Measurements from ENCODE around the gene LRPAP1.
"Not testable (repeated sequence)": the region's sequence is repeated elsewhere in the genome, so short reads cannot be mapped to it uniquely, and the experiment has no call there.

GRCh38 chr4:3557676-3558513 is 25.7 kb upstream of the LRPAP1 start:
- not testable (repeated sequence) for TF ChIP-seq CTCF (IDR thresholded peaks at IDR 0.05; ENCODE audit: extremely low read depth in 1 of 2, insufficient read depth in 1 of 2, low read depth in 1 of 2, low read length in 2 of 2); EZH2 (IDR thresholded peaks at IDR 0.05; ENCODE audit: borderline replicate concordance, low read depth, low read length, severe bottlenecking); POLR2A (IDR thresholded peaks at IDR 0.05; ENCODE audit: low read depth, low read length); POLR2AphosphoS5 (IDR thresholded peaks at IDR 0.05; ENCODE audit: insufficient read depth, low read depth, low read length)
